ENCODE data around the gene MED16. TPM values are rescaled to one million over a fixed set of nuclear protein-coding genes. Genes with fewer than 3 reads are reported as not detected.

Gene MED16
- total RNA-seq, 2 experiments from 2014 or later, result 61.3 to 68.1 TPM

DNA sequence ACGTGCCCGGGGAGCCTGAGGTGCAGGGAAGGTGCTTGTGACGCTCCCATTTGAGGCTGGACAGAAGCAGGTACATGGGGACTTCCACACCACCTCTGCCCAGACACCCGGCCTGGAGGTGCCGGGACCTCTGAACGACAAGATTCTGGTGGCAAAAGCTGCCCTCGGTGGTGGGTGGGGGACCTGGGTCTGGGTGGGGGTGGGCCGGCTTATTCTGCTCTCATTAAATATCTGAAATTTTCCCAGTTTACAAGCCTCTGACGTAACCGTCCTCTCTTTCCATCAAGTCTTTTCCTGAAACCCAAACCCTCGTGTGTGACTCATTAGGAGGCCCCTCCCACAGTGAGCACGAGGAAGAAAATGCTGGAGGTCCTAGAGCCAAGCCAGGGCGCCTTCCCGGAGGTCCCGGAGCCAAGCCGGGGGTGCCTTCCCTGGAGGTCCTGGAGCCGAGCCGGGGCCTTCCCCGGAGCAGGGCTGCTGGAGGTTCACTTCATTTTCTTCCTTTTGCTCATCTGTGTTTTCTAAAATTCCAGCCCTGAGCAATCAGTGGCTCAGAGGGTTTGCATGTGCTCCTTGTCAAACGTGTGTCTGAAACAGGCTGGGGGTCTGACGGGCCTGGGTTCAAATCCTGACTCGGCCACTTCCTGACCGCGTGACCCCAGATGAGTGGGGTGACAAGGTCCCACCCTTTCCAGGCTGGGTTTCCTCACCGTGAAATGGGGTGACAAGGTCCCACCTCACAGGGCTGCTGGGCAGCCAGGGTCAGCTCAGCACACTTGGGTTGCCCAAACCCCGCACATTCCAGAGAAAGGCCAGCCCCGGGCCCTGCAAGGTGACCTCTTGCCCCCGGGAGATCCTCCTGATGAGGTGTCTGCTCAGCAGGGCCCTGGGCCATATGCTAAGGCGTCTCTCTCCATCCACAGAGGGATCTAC is 23.5 kb downstream of the MED16 start:
- CTCF ChIA-PET, result no interaction called here
- Mint-ChIP-seq H3K4me3 (no peak overlapping the region), H3K36me3 (ENCODE audit: low read depth) (peaks cover 6% of the 10 kb centered on the region), H3K27me3 (ENCODE audit: low read depth) (no peaks in the 10 kb centered on the region), H3K9me3 (no peaks in the 10 kb centered on the region), H3K27ac (no peak overlapping the region), H3K4me1 (ENCODE audit: low read depth) (peaks cover 8% of the 10 kb centered on the region)
- intact Hi-C loops (cut with micrococcal nuclease), result no loop called here
- no peak for DNase-seq

DNA sequence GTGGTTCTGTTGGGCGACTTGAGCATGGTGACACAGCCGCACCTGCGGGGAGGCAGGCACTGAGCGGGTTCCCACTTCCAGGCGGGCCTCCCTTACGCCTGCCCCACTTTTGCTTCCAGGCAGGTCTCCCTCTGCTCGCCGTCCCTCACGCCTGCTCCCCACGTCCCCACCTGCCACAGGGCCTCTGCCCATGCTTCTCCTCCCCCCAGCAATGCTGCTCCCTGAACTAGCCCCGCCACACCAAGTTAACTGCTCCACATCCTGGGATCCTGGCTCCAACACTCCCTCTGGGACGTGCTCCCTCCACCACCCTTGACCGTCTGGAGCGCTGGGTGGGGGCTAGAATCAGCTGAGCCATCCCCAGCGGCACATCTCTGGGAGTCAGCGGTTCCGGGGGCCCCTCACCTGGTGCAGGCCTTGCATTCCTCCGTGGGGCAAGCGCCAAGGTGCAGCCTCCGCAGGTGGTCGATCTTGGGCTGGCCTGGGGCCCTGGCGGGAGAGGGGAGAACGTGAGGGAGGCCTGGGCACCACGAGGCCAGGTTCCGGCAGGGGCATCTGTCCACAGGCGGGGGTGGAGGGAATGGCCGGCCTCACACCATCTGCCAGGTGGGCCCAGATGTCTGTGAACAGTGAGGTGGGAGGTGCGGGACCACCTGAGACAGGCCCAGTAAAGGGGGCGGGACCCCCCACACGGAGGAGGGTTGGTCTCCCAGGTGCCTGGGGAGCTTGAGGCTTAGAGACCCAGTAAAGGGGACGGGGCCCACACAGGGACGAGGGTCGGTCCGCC is 24.3 kb downstream of the MED16 start:
- CTCF ChIA-PET, result no interaction called here
- intact Hi-C loops (cut with micrococcal nuclease), result no loop called here
- no peak overlapping the region for H3K4me3 Mint-ChIP-seq
- DNase-seq, result no peak
- no peaks in the 10 kb centered on the region for H3K9me3 Mint-ChIP-seq
- H3K36me3 Mint-ChIP-seq (ENCODE audit: low read depth), result peaks cover 6% of the 10 kb centered on the region
- no peaks in the 10 kb centered on the region for H3K27me3 Mint-ChIP-seq (ENCODE audit: low read depth)
- H3K4me1 Mint-ChIP-seq (ENCODE audit: low read depth), result peaks cover 11% of the 10 kb centered on the region
- no peak overlapping the region for H3K27ac Mint-ChIP-seq

DNA sequence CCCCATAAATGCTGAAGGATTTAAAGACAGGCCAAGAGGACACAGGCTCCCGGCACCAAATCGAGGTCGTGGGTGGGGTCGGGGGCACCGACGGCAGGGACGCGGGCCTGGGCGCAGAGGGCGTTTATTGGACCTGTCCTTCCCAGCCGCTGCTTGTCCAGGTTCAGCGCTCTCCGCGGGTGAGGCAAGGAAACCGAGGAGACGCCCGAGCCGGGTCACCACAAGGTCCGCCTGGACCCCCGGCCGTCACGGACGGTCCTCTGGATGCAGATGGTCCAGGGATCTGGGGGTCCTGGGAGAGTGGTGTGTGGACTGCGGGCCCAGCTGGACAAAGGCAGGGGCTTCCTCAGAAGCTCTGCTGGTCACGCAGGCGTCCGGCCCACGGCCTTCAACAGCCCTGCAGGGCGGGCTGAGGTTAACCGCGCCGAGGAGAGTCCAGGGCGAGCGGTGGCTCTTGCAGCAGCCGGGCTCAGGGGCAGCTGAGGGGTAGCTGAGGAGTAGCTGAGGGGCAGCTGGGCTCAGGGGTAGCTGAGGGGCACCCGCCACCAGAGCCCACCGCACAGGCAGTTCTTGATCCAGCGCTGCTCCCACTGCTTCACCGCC is 25.0 kb downstream of the MED16 start:
- Mint-ChIP-seq H3K27me3 (ENCODE audit: low read depth) (peaks cover 3% of the 10 kb centered on the region), H3K4me1 (ENCODE audit: low read depth) (peaks cover 17% of the 10 kb centered on the region), H3K36me3 (ENCODE audit: low read depth) (peaks cover 6% of the 10 kb centered on the region), H3K27ac (no peak overlapping the region), H3K9me3 (no peaks in the 10 kb centered on the region), H3K4me3 (no peak overlapping the region)
- CTCF ChIA-PET, result no interaction called here
- intact Hi-C loops (cut with micrococcal nuclease), result no loop called here
- no peak for DNase-seq

DNA sequence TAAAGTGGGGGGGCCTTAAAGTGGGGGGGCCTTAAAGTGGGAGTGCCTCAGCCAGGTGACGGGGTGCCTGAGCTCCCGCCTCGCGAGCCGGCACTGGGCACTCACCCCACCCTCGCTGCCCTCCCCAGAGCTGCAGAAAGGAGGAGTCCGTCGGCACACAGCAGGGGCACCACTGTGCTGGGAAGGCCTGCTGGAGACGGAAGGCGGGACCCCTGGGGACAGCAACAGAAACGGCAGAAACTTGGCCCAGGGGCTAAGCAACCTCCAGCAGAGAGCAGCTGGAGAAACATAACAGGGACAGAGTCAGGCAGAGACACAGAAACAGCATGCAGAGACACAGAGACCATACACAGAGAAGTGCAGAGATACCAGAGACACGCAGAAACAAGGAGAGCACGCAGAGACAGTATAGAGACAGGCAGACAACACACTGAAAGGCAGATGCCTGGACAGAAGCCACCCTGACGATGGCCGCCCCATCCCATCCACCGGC is 25.6 kb downstream of the MED16 start:
- peaks cover 6% of the 10 kb centered on the region for H3K36me3 Mint-ChIP-seq (ENCODE audit: low read depth)
- intact Hi-C loops (cut with micrococcal nuclease), result no loop called here
- CTCF ChIA-PET, result no interaction called here
- H3K27me3 Mint-ChIP-seq (ENCODE audit: low read depth), result peaks cover 3% of the 10 kb centered on the region
- peaks cover 17% of the 10 kb centered on the region for H3K4me1 Mint-ChIP-seq (ENCODE audit: low read depth)
- H3K9me3 Mint-ChIP-seq, result no peaks in the 10 kb centered on the region
- no peak overlapping the region for H3K27ac Mint-ChIP-seq
- H3K4me3 Mint-ChIP-seq, result no peak overlapping the region
- no peak for DNase-seq

DNA sequence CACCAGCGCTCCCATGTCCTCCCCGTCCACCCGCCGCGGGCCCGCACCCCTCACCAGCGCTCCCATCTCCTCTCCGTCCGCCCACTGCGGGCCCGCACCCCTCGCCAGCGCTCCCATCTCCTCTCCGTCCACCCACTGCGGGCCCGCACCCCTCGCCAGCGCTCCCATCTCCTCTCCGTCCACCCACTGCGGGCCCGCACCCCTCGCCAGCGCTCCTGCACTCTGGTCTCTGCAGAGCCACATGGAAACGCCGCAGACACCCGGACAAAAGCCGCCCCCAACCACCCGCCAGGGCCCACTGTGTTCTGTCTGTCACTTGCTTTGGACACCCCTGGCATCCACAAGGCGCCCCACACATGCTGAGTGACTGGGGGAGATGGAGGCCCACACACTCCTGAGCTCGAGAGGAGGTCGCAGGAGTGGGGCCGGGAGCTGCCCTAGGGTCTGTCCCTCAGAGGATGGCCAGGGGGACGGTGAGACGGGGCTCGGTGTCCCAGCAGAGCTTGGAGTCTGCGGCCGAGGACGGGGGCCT is 26.2 kb downstream of the MED16 start:
- CTCF ChIA-PET, result no interaction called here
- Mint-ChIP-seq H3K4me1 (ENCODE audit: low read depth) (peaks cover 13% of the 10 kb centered on the region), H3K36me3 (ENCODE audit: low read depth) (peaks cover 6% of the 10 kb centered on the region), H3K27me3 (ENCODE audit: low read depth) (peaks cover 3% of the 10 kb centered on the region), H3K27ac (no peak overlapping the region), H3K9me3 (no peaks in the 10 kb centered on the region), H3K4me3 (no peak overlapping the region)
- intact Hi-C loops (cut with micrococcal nuclease), result no loop called here
- DNase-seq, result no peak

DNA sequence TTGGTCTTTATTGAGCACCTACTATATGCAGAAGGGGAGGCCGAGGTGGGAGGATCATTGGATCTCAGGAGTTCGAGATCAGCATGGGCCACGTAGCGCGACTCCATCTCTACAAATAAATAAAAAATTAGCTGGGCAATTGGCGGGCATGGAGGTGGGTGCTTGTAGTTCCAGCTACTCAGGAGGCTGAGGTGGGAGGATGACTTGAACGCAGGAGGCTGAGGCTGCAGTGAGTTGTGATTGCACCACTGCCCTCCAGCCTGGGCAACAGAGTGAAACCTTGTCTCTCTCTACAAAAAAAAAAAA is 29.7 kb downstream of the MED16 start:
- intact Hi-C loops (cut with micrococcal nuclease), result loop anchor here (1.0 to 2.0 kb wide), 3 partner anchors 54 to 122 kb away; partner anchors contain the start of genes KISS1R, PTBP1 and WDR18
- H3K4me1 Mint-ChIP-seq (ENCODE audit: low read depth), result peaks cover 13% of the 10 kb centered on the region
- CTCF ChIA-PET, result interaction anchor here (0.6 to 3.6 kb wide), 15 partner anchors 11 to 205 kb away, joined by 3 to 23 read pairs (median 5); partner anchors contain the start of genes KISS1R, MED16, RNU6-9 and WDR18
- no peak overlapping the region for H3K4me3 Mint-ChIP-seq
- no peak overlapping the region for H3K27ac Mint-ChIP-seq
- peaks cover 6% of the 10 kb centered on the region for H3K27me3 Mint-ChIP-seq (ENCODE audit: low read depth)
- no peak for DNase-seq
- H3K36me3 Mint-ChIP-seq (ENCODE audit: low read depth), result peaks cover 3% of the 10 kb centered on the region
- H3K9me3 Mint-ChIP-seq, result no peaks in the 10 kb centered on the region

DNA sequence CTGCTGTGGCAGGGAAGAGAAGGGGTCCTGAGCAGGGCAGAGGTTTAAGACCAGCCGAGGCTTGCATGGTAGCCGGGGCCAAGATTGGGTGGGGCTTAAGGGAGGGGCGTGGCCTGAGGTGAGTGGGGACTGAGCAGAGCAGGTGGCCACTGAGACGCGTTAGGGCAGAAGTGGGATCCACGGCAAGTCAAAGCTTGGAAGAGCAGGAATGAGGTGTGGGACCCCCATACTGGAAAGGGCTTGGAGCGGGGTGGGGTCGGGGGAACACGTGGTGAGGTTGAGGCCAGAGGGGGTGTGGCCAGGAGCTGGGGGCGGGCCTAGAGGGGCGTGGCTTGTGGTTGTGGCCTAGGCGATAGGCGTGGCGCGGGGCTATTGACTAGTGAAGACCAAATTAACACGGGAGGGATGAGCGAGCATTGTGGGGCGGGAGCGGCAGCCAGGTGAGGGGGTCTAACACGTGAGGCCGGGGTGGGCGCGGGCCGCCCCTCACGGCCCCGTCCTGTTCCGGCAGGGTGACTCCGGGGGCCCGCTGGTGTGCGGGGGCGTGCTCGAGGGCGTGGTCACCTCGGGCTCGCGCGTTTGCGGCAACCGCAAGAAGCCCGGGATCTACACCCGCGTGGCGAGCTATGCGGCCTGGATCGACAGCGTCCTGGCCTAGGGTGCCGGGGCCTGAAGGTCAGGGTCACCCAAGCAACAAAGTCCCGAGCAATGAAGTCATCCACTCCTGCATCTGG is 30.2 kb downstream of the MED16 start:
- H3K4me1 Mint-ChIP-seq (ENCODE audit: low read depth), result peaks cover 13% of the 10 kb centered on the region
- no peak overlapping the region for H3K27ac Mint-ChIP-seq
- CTCF ChIA-PET, result interaction anchor here (0.7 to 3.6 kb wide), 9 partner anchors 30 to 206 kb away, joined by 3 to 23 read pairs (median 5); partner anchors contain the start of genes KISS1R, MED16 and RNU6-9

DNA sequence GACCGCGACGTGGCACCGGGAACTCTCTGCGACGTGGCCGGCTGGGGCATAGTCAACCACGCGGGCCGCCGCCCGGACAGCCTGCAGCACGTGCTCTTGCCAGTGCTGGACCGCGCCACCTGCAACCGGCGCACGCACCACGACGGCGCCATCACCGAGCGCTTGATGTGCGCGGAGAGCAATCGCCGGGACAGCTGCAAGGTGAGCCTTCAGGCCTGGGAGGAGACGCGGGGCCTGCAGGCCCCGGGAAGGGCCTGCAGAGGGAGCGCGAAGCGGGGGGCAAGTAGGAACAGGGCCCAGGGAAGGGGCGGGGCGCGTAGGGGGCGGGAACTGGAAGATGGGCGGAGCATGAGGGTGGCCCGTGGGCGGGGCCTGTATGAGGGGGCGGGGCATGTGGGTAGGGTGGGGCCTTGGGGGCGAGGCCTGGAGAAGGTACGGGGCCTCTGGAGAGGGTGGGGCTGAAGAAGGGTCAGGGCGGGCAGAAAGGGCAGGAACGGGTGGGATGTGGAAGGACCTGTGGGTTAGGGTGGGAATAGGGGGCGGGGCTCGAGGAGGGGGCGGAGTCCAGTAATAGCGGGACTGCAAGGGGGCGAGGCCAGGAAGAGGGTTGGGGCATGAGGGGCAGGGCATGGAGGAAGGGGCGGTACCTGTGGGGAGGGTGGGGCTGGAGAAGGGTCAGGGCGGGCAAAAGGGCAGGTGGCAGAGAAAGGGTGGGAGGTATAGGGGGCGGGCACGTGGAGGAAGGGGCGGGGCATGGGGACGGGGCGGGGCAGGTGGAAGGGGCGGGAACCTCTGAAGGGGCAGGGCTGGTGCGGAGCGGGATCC is 31.0 kb downstream of the MED16 start:
- Mint-ChIP-seq H3K27me3 (ENCODE audit: low read depth) (peaks cover 6% of the 10 kb centered on the region), H3K27ac (no peak overlapping the region), H3K36me3 (ENCODE audit: low read depth) (no peaks in the 10 kb centered on the region), H3K4me3 (peak overlapping the region; percentile 51), H3K9me3 (no peaks in the 10 kb centered on the region), H3K4me1 (ENCODE audit: low read depth) (peaks cover 13% of the 10 kb centered on the region)
- DNase-seq, result peak; percentile 74
- intact Hi-C loops (cut with micrococcal nuclease), result loop anchor here (1.0 to 2.0 kb wide), 3 partner anchors 65 to 123 kb away; partner anchors contain the start of genes PTBP1 and WDR18
- CTCF ChIA-PET, result interaction anchor here (2.5 to 3.6 kb wide), 2 partner anchors 53 to 58 kb away, joined by 21 to 23 read pairs; partner anchors contain the start of gene KISS1R

More for the DNA sequence above, 30.2 kb downstream of the MED16 start:
- intact Hi-C loops (cut with micrococcal nuclease), result loop anchor here (1.0 to 2.0 kb wide), 4 partner anchors 55 to 122 kb away; partner anchors contain the start of genes KISS1R, PTBP1 and WDR18
- Mint-ChIP-seq H3K4me3 (peak overlapping the region; percentile 51), H3K9me3 (no peaks in the 10 kb centered on the region), H3K27me3 (ENCODE audit: low read depth) (peaks cover 6% of the 10 kb centered on the region), H3K36me3 (ENCODE audit: low read depth) (peaks cover 3% of the 10 kb centered on the region)
- DNase-seq, result peak; percentile 85

DNA sequence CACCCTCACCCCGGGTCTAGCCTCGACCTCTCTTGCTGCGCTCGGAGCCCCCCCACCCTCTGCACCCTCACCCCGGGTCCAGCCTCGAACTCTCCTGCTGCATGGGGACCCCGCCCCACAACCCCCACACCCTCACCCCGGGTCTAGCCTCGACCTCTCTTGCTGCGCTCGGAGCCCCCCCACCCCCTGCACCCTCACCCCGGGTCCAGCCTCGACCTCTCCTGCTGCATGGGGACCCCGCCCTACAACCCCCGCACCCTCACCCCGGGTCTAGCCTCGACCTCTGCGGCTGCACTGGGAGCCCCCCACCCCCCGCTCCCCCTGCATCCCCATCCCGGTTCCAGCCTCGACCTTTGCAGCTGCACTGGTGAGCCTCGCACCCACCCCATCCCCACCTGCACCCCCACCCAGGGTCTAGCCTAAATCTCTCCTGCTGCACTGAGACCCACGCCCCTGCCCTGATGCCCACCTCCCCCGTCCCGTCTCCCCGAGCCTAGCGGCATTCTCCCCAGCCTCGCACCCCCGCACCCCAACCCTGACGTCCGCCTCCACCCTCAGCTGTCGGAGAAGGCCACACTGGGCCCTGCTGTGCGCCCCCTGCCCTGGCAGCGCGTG is 31.7 kb downstream of the MED16 start:
- Mint-ChIP-seq H3K4me1 (ENCODE audit: low read depth) (peaks cover 13% of the 10 kb centered on the region), H3K36me3 (ENCODE audit: low read depth) (no peaks in the 10 kb centered on the region), H3K9me3 (no peaks in the 10 kb centered on the region), H3K27me3 (ENCODE audit: low read depth) (peaks cover 6% of the 10 kb centered on the region), H3K27ac (no peak overlapping the region), H3K4me3 (no peak overlapping the region)
- CTCF ChIA-PET, result no interaction called here
- no peak for DNase-seq
- intact Hi-C loops (cut with micrococcal nuclease), result no loop called here

DNA sequence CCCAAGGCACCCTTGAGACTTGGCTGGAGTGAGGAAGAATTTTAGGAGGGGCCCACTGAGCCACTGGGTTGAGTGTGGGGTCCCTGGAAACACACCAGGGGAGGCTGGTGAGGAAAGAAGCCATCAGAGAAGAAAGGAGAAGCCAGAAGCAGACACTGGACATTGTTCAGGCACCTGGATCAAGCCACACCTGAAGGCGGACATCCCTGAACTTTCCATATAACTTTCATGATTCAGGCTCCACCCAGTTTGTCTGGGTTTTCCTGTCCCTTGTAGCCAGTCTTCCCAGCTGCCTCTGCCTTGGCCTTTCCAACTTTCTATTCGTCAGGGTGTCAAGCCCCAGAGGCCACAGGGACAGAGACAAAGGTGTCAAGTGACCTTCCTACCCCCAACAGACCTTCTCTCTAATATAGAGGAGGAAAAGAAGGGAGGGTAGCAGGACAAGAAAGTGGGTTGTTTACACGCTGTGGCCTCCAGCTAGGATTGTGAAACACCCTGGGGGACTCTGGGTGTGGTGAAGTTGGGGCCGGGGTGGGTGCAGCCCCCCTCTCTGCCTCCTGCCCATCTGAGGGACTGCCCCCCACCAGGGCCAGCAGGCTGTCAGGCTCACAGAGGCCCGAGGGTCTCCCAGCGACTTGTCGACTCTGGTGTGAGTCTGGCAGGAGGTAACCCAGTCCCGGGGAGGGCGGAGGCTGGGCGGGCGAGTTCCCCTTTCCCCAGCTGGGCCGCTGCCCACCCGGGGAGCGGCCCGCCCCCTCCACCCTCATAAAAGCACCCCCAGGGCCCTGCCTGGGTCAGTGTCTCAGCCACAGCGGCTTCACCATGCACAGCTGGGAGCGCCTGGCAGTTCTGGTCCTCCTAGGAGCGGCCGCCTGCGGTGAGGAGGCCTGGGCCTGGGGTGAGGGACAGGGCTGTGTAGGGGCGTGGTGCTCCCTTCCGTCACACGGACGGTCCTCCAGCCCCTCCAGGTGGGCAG is 33.8 kb downstream of the MED16 start, which contains the start of gene CFD:
CFD (plus strand) TSS at position 797 of the 976 bp plus-strand sequence; CDS start at position 823, 26 bp downstream.
- peak within 1 kb of the TSS; percentile 27 for H3K4me3 Mint-ChIP-seq
- DNase-seq, result no peak
- intact Hi-C loops (cut with micrococcal nuclease), result no loop called here
- no peaks in the 10 kb centered on the region for H3K9me3 Mint-ChIP-seq
- H3K27ac Mint-ChIP-seq, result no peak within 1 kb of the TSS
- peaks cover 6% of the 10 kb centered on the region for H3K27me3 Mint-ChIP-seq (ENCODE audit: low read depth)
- H3K36me3 Mint-ChIP-seq (ENCODE audit: low read depth), result no peaks in the 10 kb centered on the region
- CTCF ChIA-PET, result interaction anchor here (0.6 to 1.5 kb wide), 2 partner anchors 24 to 86 kb away, joined by 3 to 4 read pairs; no protein-coding TSS in a partner anchor
- H3K4me1 Mint-ChIP-seq (ENCODE audit: low read depth), result peaks cover 13% of the 10 kb centered on the region
